GM10248 (cell line): ENCODE results near the gene TSPEAR.

Experiments used
- CTCF ChIA-PET: fragments of 300-600 bp; sonication (Branson Sonifier 250); formaldehyde crosslinking; extraction: SDS; loops from one replicate; lab custom pipeline; 2021; ENCODE audit warnings: antibody characterized with exemption; lab: Yijun Ruan, JAX
- POLR2A ChIA-PET: fragments of 350-650 bp; sonication (Branson Sonifier 250); formaldehyde crosslinking; extraction: SDS; loops from one replicate; lab custom pipeline; 2020; ENCODE audit warnings: antibody characterized with exemption; lab: Yijun Ruan, JAX
- DNase-seq: peaks from one replicate; pipeline ENCODE4 v3.0.0; 2012; ENCODE audit errors: extremely low spot score
- CTCF ChIP-seq: IDR thresholded peaks from 2 replicates; pipeline ENCODE4 v1.5.1; 2012; ENCODE audit warnings: mild to moderate bottlenecking, low read depth; ENCODE audit errors: extremely low read depth, missing control alignments, control extremely low read depth

Gene TSPEAR

GRCh38 chr21:44495611-44496563, 215.5 kb downstream of the TSPEAR start:
- CTCF ChIA-PET: interaction anchor here (1.4 to 2.4 kb wide), 5 partner anchors 12 to 298 kb away, joined by 4 to 11 read pairs (median 7); no protein-coding TSS in a partner anchor
- no peak for TF ChIP-seq CTCF
- POLR2A ChIA-PET: no interaction called here
- no peak for DNase-seq

DNA sequence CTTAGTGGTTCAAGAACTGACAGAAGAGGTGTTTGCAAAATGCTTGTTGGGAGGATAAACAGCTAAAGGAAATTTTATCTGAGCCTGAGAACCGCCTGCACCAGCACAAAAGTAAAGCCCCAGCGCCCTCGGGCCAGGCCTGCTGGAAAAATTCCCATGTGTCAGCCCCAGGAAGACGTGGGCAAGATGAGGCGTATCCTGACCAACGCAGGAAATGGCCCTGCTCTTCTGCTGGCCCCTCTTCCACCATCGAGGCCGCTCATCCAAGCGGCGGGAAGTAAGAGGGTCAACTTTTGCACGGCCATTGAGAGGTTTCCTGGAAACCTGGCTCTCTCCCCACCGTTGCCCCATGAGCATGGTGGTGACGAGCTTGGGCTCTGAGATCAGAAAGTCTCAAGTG, 216.4 kb downstream of the TSPEAR start:
- no peak for TF ChIP-seq CTCF
- CTCF ChIA-PET: interaction anchor here (1.4 to 2.4 kb wide), 4 partner anchors 11 to 16 kb away, joined by 4 to 11 read pairs (median 7); no protein-coding TSS in a partner anchor
- POLR2A ChIA-PET: no interaction called here
- DNase-seq: no peak

DNA sequence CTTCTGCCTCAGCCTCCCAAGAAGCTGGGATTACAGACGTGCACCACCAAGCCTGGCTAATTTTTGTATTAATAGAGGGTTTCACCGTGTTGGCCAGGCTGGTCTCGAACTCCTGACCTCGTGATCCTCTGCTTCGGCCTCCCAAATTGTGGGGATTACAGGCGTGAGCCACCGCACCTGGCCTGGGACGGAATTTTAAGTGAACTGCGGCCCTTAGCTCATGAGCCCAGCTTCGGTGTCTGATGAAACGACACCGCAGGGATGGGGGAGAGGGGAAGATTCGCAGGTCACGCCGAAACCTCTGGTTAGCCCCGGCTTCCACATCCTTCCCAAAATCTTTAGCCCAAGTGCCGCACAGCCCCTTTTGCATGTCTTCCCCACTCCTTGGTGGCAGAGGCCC, 217.0 kb downstream of the TSPEAR start:
- TF ChIP-seq CTCF: no peak
- POLR2A ChIA-PET: no interaction called here
- CTCF ChIA-PET: interaction anchor here (1.4 to 2.4 kb wide), 3 partner anchors 10 to 15 kb away, joined by 4 to 11 read pairs (median 6); no protein-coding TSS in a partner anchor
- no peak for DNase-seq

DNA sequence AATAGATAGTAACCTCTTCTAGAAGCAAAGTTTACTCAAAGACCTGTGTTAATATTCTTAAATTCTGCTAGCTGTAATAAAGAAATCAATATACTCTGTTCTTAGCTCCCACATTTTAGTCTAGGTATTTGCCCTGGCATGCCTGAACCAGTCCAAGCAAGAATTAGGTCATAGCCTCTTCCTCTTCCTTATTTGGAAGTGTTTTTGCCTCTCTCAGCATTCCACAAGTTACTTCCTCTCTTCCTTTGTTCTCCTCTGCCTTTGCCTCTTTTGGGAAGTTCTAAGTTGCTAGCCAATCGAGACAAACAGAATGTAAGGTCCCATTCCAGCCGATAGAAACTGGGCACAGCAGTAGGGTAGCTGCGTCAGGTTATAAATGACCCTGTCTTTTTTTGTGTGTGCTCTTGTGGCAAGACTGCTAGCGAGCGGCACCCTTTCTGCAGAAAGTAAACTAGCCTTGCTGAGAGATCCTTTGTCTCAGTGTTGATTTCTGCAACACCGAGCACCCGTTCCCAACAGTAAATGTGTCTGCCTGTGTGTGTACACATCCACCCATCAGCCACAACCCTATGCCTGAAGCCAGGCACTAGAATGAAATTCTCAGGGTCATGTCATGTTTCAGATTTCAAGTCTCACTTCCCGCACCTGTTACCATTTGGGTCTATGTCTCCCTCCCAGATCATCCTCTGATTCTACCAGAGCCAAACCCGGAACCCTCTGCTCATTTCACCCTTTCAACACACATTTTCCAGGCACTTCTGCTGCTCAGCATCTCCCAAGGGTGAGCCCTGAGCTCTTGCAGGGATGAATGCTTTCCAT, 218.6 kb downstream of the TSPEAR start:
- ChIA-PET CTCF (interaction anchor here (1.0 kb wide), 1 partner anchor 18 kb away, joined by 3 read pairs; no protein-coding TSS in a partner anchor), POLR2A (no interaction called here)
- no peak for TF ChIP-seq CTCF
- DNase-seq: no peak

GRCh38 chr21:44490816-44491215, 220.6 kb downstream of the TSPEAR start:
- no peak for DNase-seq
- ChIA-PET CTCF (interaction anchor here (2.4 kb wide), 1 partner anchor 10 kb away, joined by 9 read pairs; no protein-coding TSS in a partner anchor), POLR2A (no interaction called here)
- no peak for TF ChIP-seq CTCF

DNA sequence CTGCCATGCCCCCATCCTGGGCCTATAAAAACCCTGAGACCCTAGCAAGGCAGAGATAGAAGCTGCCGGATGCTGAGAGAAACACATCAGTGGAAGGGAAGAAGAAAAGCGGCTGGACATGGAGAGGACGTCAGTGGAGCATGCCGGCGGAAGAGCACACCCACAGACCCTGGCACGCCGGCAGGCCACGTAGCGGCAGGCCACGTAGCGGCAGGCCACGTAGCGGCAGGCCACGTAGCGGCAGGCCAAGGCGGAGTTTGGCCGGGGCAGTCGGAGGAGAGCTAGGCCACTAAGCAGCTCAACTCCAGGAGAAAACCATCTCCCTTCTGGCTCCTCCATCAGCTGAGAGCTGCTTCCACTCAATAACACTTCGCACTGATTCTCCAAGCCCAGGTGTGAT, 221.0 kb downstream of the TSPEAR start:
- POLR2A ChIA-PET: no interaction called here
- DNase-seq: no peak
- TF ChIP-seq CTCF: no peak
- CTCF ChIA-PET: interaction anchor here (2.4 kb wide), 1 partner anchor 10 kb away, joined by 9 read pairs; no protein-coding TSS in a partner anchor
